NT2/D1 (cell line): Measurements from ENCODE around the gene EIF4E1B.
"Not testable (repeated sequence)": the region's sequence is repeated elsewhere in the genome, so short reads cannot be mapped to it uniquely, and the experiment has no call there.

Source experiments
- SUZ12 ChIP-seq: IDR thresholded peaks from 2 replicates; pipeline ENCODE4 v1.6.1; 2011; ENCODE audit not compliant: insufficient read length, insufficient read depth; ENCODE audit errors: extremely low read depth
- YY1 ChIP-seq: IDR thresholded peaks from 2 replicates; pipeline ENCODE4 v1.6.1; 2011; ENCODE audit not compliant: insufficient read length, insufficient read depth

- TF ChIP-seq YY1, SUZ12: not testable (repeated sequence)
These were observed 30.6 kb upstream of the EIF4E1B start for GRCh38 chr5:176599749-176600430.
